Liver (tissue), 3 donors: ENCODE results near the gene VIL1.

Experiments
- CTCF ChIP-seq: fragments of 150-350 bp; IDR thresholded peaks from 2 replicates; pipeline ENCODE4 v1.5.1; 2017; ENCODE audit warnings: improper control_type of control experiment, low read depth, low read length; ENCODE audit not compliant: missing input control
- GABPA ChIP-seq, 2 donors: IDR thresholded peaks in 1 of 2; conservative IDR thresholded peaks in 1 of 2; 2 replicates each; pipeline ENCODE4 v1.6.1; 2016; ENCODE audit warnings: antibody characterized with exemption in 2 of 2, mild to moderate bottlenecking in 1 of 2, moderate library complexity in 1 of 2
- RAD21 ChIP-seq, 2 donors: IDR thresholded peaks; 2 replicates each; pipeline ENCODE4 v1.6.1; 2016; ENCODE audit warnings: antibody characterized with exemption in 2 of 2, mild to moderate bottlenecking in 2 of 2
- YY1 ChIP-seq: IDR thresholded peaks from 2 replicates; pipeline ENCODE4 v1.6.1; 2016; ENCODE audit warnings: antibody characterized with exemption, mild to moderate bottlenecking
- donor health status: healthy.
- donor health status: healthy.

- no peak for TF ChIP-seq YY1
- no peak for TF ChIP-seq GABPA (IDR thresholded peaks at IDR 0.05 in 1 of 2, conservative IDR thresholded peaks at IDR 0.05 in 1 of 2)
- no peak for TF ChIP-seq CTCF
- TF ChIP-seq RAD21 (IDR thresholded peaks at IDR 0.05), result no peak
Measured at GRCh38 chr2:218438596-218438995, 19.7 kb downstream of the VIL1 start.
